PC-9 (cell line): ENCODE results near the gene ARHGAP32.

Source experiments
- CTCF ChIP-seq: fragments of 200-600 bp; sonication (generic); conservative IDR thresholded peaks from 2 replicates; pipeline ENCODE4 v1.6.1; 2017; ENCODE audit warnings: mixed run types, antibody characterized with exemption, mild to moderate bottlenecking, moderate library complexity
- EZH2 ChIP-seq: fragments of 200-600 bp; sonication (generic); IDR thresholded peaks from 2 replicates; pipeline ENCODE4 v1.8.0; 2017; ENCODE audit warnings: antibody characterized with exemption, low read depth

DNA sequence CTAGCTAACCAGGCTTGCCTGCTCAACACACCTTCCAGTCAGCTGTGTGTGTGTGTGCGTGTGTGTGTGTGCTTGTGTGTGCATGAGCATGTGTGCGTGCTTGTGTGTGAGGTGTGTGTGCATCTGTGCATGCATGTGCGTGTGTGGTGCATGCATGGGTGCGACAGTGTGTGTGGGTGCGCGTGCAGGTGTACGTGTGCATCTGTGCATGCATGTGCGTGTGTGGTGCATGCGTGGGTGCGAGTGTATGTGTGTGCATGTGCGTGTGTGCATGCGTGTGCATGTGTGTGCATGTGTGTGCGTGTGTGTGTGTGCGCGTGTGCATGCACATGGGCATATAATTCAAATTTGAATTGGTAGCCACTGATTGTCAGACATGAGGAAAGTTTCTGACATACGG is 239.0 kb downstream of the ARHGAP32 start:
- TF ChIP-seq CTCF = no peak
- no peak for TF ChIP-seq EZH2
